ENCODE results near the gene SLC39A7. TPM values are rescaled to one million over a fixed set of nuclear protein-coding genes. Genes with fewer than 3 reads are reported as not detected.

The SLC39A7 gene
- polyA plus RNA-seq, 1 donor (not counting 4 experiments of a cell fraction or from before 2014, with no cell fraction given) = 54.0 TPM

GRCh38 chr6:33185190-33185589 is 15.5 kb upstream of the SLC39A7 start:
- H3K27me3 ChIP-seq (ENCODE audit: control insufficient read depth, extremely low read depth, insufficient read depth, low read length) = peaks cover 2% of the 10 kb centered on the region
- H3K4me2 ChIP-seq (ENCODE audit: control insufficient read depth, extremely low read depth, insufficient read depth, low read depth, low read length) = no peak overlapping the region
- FAIRE-seq (no peak), DNase-seq (ENCODE audit: low read depth, low spot score) (no peak)
- H3K79me2 ChIP-seq (ENCODE audit: control insufficient read depth, insufficient read depth, low read length) = no peaks in the 10 kb centered on the region
- no peak overlapping the region for H3K27ac ChIP-seq (ENCODE audit: control insufficient read depth, insufficient read depth, low read length)
- H3K9me1 ChIP-seq (ENCODE audit: control insufficient read depth, extremely low read depth, insufficient read depth, low read length) = no peaks in the 10 kb centered on the region
- H3K4me1 ChIP-seq (ENCODE audit: control insufficient read depth, extremely low read depth, insufficient read depth, low read length) = no peaks in the 10 kb centered on the region
- H2AFZ ChIP-seq (ENCODE audit: control insufficient read depth, low read length) = no peak overlapping the region
- no peak for TF ChIP-seq CTCF (optimal IDR thresholded peaks at IDR 0.05 in 1 of 3, IDR thresholded peaks at IDR 0.05 in 1 of 3, conservative IDR thresholded peaks at IDR 0.05 in 1 of 3; ENCODE audit: extremely low read depth in 1 of 3, insufficient read depth in 2 of 3, low read length in 3 of 3)
- no peak for TF ChIP-seq EZH2 (IDR thresholded peaks at IDR 0.05; ENCODE audit: low read length)
- dilution Hi-C loops (cut with MboI; ENCODE audit: extremely low pct_ligation_motif_present, low sequenced_read_pairs) = no loop called here
- no peaks in the 10 kb centered on the region for H3K36me3 ChIP-seq (ENCODE audit: control insufficient read depth in 2 of 2, extremely low read depth in 1 of 2, insufficient read depth in 2 of 2, low read length in 2 of 2)
- H3K9me3 ChIP-seq (ENCODE audit: control insufficient read depth, low read depth, low read length) = no peaks in the 10 kb centered on the region
- no peak overlapping the region for H3K4me3 ChIP-seq (ENCODE audit: control insufficient read depth in 2 of 3, extremely low read depth in 1 of 3, insufficient read depth in 2 of 3, low read depth in 1 of 3, low read length in 3 of 3)
- H4K20me1 ChIP-seq (ENCODE audit: control insufficient read depth, extremely low read depth, insufficient read depth, low read length) = no peaks in the 10 kb centered on the region
- no peak overlapping the region for H3K9ac ChIP-seq (ENCODE audit: control insufficient read depth, extremely low read depth, insufficient read depth, low read length)

- Histone ChIP-seq H3K9ac (ENCODE audit: control insufficient read depth, extremely low read depth, insufficient read depth, low read length) (no peak overlapping the region), H3K9me3 (ENCODE audit: control insufficient read depth, low read depth, low read length) (no peaks in the 10 kb centered on the region), H2AFZ (ENCODE audit: control insufficient read depth, low read length) (no peak overlapping the region), H4K20me1 (ENCODE audit: control insufficient read depth, extremely low read depth, insufficient read depth, low read length) (no peaks in the 10 kb centered on the region), H3K4me2 (ENCODE audit: control insufficient read depth, extremely low read depth, insufficient read depth, low read depth, low read length) (no peak overlapping the region), H3K27me3 (ENCODE audit: control insufficient read depth, extremely low read depth, insufficient read depth, low read length) (peaks cover 7% of the 10 kb centered on the region), H3K4me3 (ENCODE audit: control insufficient read depth in 2 of 3, extremely low read depth in 1 of 3, insufficient read depth in 2 of 3, low read depth in 1 of 3, low read length in 3 of 3) (no peak overlapping the region), H3K27ac (ENCODE audit: control insufficient read depth, insufficient read depth, low read length) (no peak overlapping the region), H3K79me2 (ENCODE audit: control insufficient read depth, insufficient read depth, low read length) (no peaks in the 10 kb centered on the region), H3K4me1 (ENCODE audit: control insufficient read depth, extremely low read depth, insufficient read depth, low read length) (no peaks in the 10 kb centered on the region), H3K9me1 (ENCODE audit: control insufficient read depth, extremely low read depth, insufficient read depth, low read length) (no peaks in the 10 kb centered on the region), H3K36me3 (ENCODE audit: control insufficient read depth in 2 of 2, extremely low read depth in 1 of 2, insufficient read depth in 2 of 2, low read length in 2 of 2) (no peaks in the 10 kb centered on the region)
- dilution Hi-C loops (cut with MboI; ENCODE audit: extremely low pct_ligation_motif_present, low sequenced_read_pairs) = no loop called here
- TF ChIP-seq EZH2 (IDR thresholded peaks at IDR 0.05; ENCODE audit: low read length) (no peak), CTCF (optimal IDR thresholded peaks at IDR 0.05 in 1 of 3, IDR thresholded peaks at IDR 0.05 in 1 of 3, conservative IDR thresholded peaks at IDR 0.05 in 1 of 3; ENCODE audit: extremely low read depth in 1 of 3, insufficient read depth in 2 of 3, low read length in 3 of 3) (no peak)
- no peak for FAIRE-seq
- no peak for DNase-seq (ENCODE audit: low read depth, low spot score)
These were observed 14.9 kb upstream of the SLC39A7 start for GRCh38 chr6:33185654-33186187.
